Ovary (tissue), 9 donors: ENCODE measurements around the gene PLG. TPM values are rescaled to one million over a fixed set of nuclear protein-coding genes. Genes with fewer than 3 reads are reported as not detected.
A peak's percentile ranks its signal among the peaks of the same experiment; 100 is the strongest.
"Not testable (repeated sequence)": the region's sequence is repeated elsewhere in the genome, so short reads cannot be mapped to it uniquely, and the experiment has no call there.

Source experiments
- DNase-seq, 5 donors: peaks; one replicate each; pipeline ENCODE4 v3.0.0-alpha.2; 2019 to 2020
- H3K27ac ChIP-seq, 2 donors: fragments of 200-600 bp; one replicate each; pipeline versions ENCODE4 v1.5.1 to v1.8.0; 2019 to 2022
- H3K27me3 ChIP-seq: fragments of 200-600 bp; one replicate; pipeline ENCODE4 v1.8.0; 2022
- H3K36me3 ChIP-seq: fragments of 200-600 bp; sonication (generic); one replicate; pipeline ENCODE4 v1.5.1; 2019
- H3K4me1 ChIP-seq: one replicate; pipeline ENCODE4 v1.8.1; 2013; ENCODE audit warnings: mild to moderate bottlenecking, moderate library complexity; ENCODE audit not compliant: insufficient read depth
- H3K4me3 ChIP-seq: fragments of 200-600 bp; sonication (generic); one replicate; pipeline ENCODE4 v1.5.1; 2017
- H3K9me3 ChIP-seq, 2 donors: fragments of 200-600 bp in 1 of 2; sonication (generic) in 1 of 2; one replicate each; pipeline versions ENCODE4 v1.5.1 to v1.8.1; 2013 to 2019; ENCODE audit warnings: mild to moderate bottlenecking in 1 of 2, moderate library complexity in 1 of 2
- CTCF ChIP-seq, 3 donors: fragments of 450-650 bp in 2 of 3; fragments of 200-600 bp in 1 of 3; IDR thresholded peaks; one replicate each; pipeline versions ENCODE4 v1.5.1 to v1.8.0; 2016 to 2022; ENCODE audit warnings: antibody characterized with exemption in 3 of 3, mild to moderate bottlenecking in 1 of 3
- EP300 ChIP-seq: sonication (generic); formaldehyde crosslinking; IDR thresholded peaks from one replicate; pipeline ENCODE4 v1.6.1; 2017; ENCODE audit warnings: antibody characterized with exemption
- POLR2A ChIP-seq: fragments of 450-650 bp; IDR thresholded peaks from one replicate; pipeline ENCODE4 v1.6.1; 2017; ENCODE audit warnings: antibody characterized with exemption, mild to moderate bottlenecking, moderate library complexity
- WGBS, 3 donors: extraction: QIAGEN DNeasy Blood & Tissue Kit in 1 of 3; methylation state at CpG; one replicate each; pipeline versions ENCODE4 v1.1.5 to v1.1.7; 2013 to 2017; 5-methylcytosine and 5-hydroxymethylcytosine counted together
- intact Hi-C, 4 donors: fragments of 100-400 bp; cut with DNase I; formaldehyde crosslinking; loops; one replicate each; pipeline versions ENCODE4 v1.11.0 to v1.15.1; 2022 to 2023
- polyA plus RNA-seq, 2 donors: library from polyadenylated mRNA; stranded (reverse); fragments of 200-250 nt in 1 of 2; fragments of 350-450 nt in 1 of 2; fragmentation: Illumina TruSeq in 1 of 2; extraction: RNeasy Lipid Tissue Mini Kit (QIAGEN cat#74804) in 1 of 2; gene quantifications; one replicate each; pipeline ENCODE4 v1.2.3, GENCODE V29; 2013 to 2014
- total RNA-seq, 7 donors: library from RNA; depleted of rRNA in 2 of 7; stranded (reverse); fragments of >200 nt in 2 of 7; fragmentation: NEBNext Ultra II Directional in 3 of 7; extraction: Animal tissue kit (Norgen Biotek cat#: 25700) in 3 of 7; gene quantifications; one replicate each; pipeline versions ENCODE4 v1.1.0 to v1.2.4, GENCODE V29; 2016 to 2023
- donor health status: DM: no; HTN: no; CAD: no; lungs with moderate emphysema.
- donor health status: DM: no; HTN: no; CAD: no.
- donor health status: Bipolar disorder and iron deficiency.
- donor health status: DM: yes; HTN: yes; CAD: no.
- donor health status: DM: no; HTN: no; CAD: no.
- donor health status: DM: yes; HTN: yes; CAD: no.

PLG gene
- total and polyA plus RNA-seq, 9 donors, result 0.11 to 1.4 (median 0.38) TPM; not detected in 4

- Histone ChIP-seq H3K4me1 (peaks cover 4% of the 10 kb centered on the region), H3K36me3 (no peaks in the 10 kb centered on the region), H3K27ac (no peak overlapping the region), H3K4me3 (peak overlapping the region; percentile 59), H3K27me3 (no peaks in the 10 kb centered on the region), H3K9me3 (no peaks in the 10 kb centered on the region)
- intact Hi-C loops, result no loop called here
- 4 to 8% (median 5%) methylated on average over 5 of the region's 5 CpGs for WGBS, 3 donors
- TF ChIP-seq EP300 (no peak), CTCF (IDR thresholded peaks at IDR 0.05) (peak in 1 of 3 donors; percentile 7), POLR2A (no peak)
- no peak for DNase-seq
Measured at GRCh38 chr6:160767647-160768019, 65.6 kb downstream of the PLG start.

GRCh38 chr6:160768101-160768500, 66.1 kb downstream of the PLG start:
- intact Hi-C loops, result no loop called here
- Histone ChIP-seq H3K9me3 (no peaks in the 10 kb centered on the region), H3K27ac (no peak overlapping the region), H3K4me1 (peaks cover 4% of the 10 kb centered on the region), H3K36me3 (no peaks in the 10 kb centered on the region), H3K27me3 (no peaks in the 10 kb centered on the region), H3K4me3 (no peak overlapping the region)
- DNase-seq, result no peak
- 81 to 90% (median 85%) methylated on average over 8 of the region's 8 CpGs for WGBS, 3 donors
- no peak for TF ChIP-seq EP300

GRCh38 chr6:160774399-160774798, 72.4 kb downstream of the PLG start:
- TF ChIP-seq POLR2A (no peak), CTCF (IDR thresholded peaks at IDR 0.05) (no peak), EP300 (no peak)
- no peaks in the 10 kb centered on the region for H3K36me3 ChIP-seq
- H3K27me3 ChIP-seq, result no peaks in the 10 kb centered on the region
- H3K4me1 ChIP-seq, result no peaks in the 10 kb centered on the region
- no peak for DNase-seq
- intact Hi-C loops, result no loop called here
- WGBS, 3 donors, result 89 to 93% (median 91%) methylated on average over 4 of the region's 4 CpGs
- no peak overlapping the region for H3K27ac ChIP-seq
- no peaks in the 10 kb centered on the region for H3K9me3 ChIP-seq
- H3K4me3 ChIP-seq, result no peak overlapping the region

- Histone ChIP-seq H3K9me3 (no peaks in the 10 kb centered on the region), H3K27ac (peak overlapping the region in 1 of 2 donors; percentile 10), H3K36me3 (no peaks in the 10 kb centered on the region), H3K27me3 (no peaks in the 10 kb centered on the region), H3K4me1 (no peaks in the 10 kb centered on the region), H3K4me3 (no peak overlapping the region)
- intact Hi-C loops, result no loop called here
- 41 to 48% (median 45%) methylated on average over 6 of the region's 6 CpGs for WGBS, 3 donors
- TF ChIP-seq POLR2A, result no peak
- TF ChIP-seq EP300, result no peak
- TF ChIP-seq CTCF (IDR thresholded peaks at IDR 0.05), result no peak
- no peak for DNase-seq
Measured at GRCh38 chr6:160775792-160776580, 73.9 kb downstream of the PLG start.

GRCh38 chr6:160779095-160779494, 77.1 kb downstream of the PLG start:
- H3K9me3 ChIP-seq, H3K36me3 ChIP-seq, H3K4me1 ChIP-seq, H3K27ac ChIP-seq, H3K4me3 ChIP-seq, DNase-seq, intact Hi-C loops, H3K27me3 ChIP-seq: not testable (repeated sequence)
- 96 to 99% (median 97%) methylated on average over 6 of the region's 6 CpGs for WGBS, 3 donors

- H3K27me3 ChIP-seq, H3K4me3 ChIP-seq, H3K9me3 ChIP-seq, intact Hi-C loops, H3K4me1 ChIP-seq, H3K36me3 ChIP-seq, H3K27ac ChIP-seq, DNase-seq: not testable (repeated sequence)
- 86 to 95% (median 89%) methylated on average over 3 of the region's 3 CpGs for WGBS, 3 donors
Measured at GRCh38 chr6:160780656-160781055, 78.6 kb downstream of the PLG start.
